Limb (tissue), 2 donors: ENCODE measurements around the gene CHDH.
A peak's percentile ranks its signal among the peaks of the same experiment; 100 is the strongest.

Source experiments
- DNase-seq, 2 donors: peaks; one replicate each; pipeline ENCODE4 v3.0.0-alpha.2; 2016; ENCODE audit errors: extremely low spot score in 2 of 2

Gene CHDH

GRCh38 chr3:53826048-53826447, 20.2 kb downstream of the CHDH start:
- DNase-seq, result no peak

GRCh38 chr3:53824795-53825194, 21.4 kb downstream of the CHDH start:
- DNase-seq, result no peak

GRCh38 chr3:53823956-53824657, 22.1 kb downstream of the CHDH start:
- DNase-seq, result peak in 1 of 2 donors; percentile 5

GRCh38 chr3:53823026-53823955, 22.9 kb downstream of the CHDH start:
- peak in 1 of 2 donors; percentile 23 for DNase-seq

DNA sequence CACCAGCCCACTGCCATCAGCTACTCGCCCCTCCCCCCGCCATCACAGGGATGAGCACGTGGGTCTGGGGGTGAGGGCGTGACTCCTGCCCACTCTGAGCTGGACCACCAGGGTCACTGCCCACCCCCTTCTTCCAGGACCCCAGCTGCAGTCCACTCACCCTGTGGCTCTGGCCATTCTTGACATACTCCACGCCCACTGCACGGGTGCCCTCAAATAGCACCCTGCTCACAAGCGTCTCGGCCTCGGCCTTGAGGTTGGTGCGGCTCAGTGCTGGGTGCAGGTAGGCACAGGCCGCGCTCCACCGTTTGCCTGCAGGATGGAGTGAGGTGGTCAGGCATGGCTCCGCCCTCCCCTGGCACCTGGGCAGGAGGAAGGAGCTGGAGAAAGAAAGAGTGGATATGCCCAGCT, 23.9 kb downstream of the CHDH start:
- DNase-seq, result peak in 1 of 2 donors; percentile 22

GRCh38 chr3:53821631-53822121, 24.5 kb downstream of the CHDH start:
- peak in 1 of 2 donors; percentile 24 for DNase-seq

DNA sequence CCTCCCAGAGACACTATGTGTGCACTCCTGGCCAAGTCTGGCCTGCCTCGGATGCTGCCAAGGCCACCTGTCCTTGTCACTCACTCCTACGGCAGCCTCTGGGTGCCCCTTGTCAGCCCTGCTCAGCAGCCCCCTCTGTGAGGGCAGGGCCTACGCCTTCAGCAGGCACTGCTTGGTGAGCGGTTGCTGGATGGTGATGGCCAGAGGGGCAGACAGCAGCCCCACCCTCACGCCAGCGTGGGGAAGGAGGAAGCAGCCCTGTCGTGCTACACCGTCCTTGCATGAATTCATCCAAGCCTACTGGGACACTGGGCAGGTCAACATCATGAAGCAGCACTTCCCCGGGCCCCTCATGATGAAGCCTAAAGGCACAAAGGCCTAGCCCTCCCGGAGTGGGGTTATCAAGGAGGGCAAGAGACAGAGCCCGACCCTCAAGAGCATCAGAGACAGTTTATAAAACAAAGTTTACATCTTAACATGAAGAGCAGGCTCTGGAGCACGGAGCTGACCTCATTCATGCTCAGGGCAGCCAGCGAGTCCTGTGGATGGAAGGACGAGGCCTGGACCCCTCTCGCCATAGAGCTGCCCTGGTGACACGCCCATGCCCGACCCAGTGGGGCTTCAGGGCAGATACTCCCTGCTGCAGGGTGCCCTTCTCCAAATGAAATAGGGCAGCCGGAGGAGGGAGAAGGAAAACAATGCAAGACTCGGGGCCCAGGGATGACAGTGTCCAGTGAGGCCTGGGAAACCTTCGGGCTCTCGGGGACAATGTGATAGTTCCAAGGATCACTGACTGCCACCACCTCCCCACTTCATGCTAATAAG, 25.3 kb downstream of the CHDH start:
- DNase-seq, result peak in 1 of 2 donors; percentile 39

- peak in 1 of 2 donors; percentile 21 for DNase-seq
Observed at GRCh38 chr3:53820084-53820483, 26.1 kb downstream of the CHDH start.

DNA sequence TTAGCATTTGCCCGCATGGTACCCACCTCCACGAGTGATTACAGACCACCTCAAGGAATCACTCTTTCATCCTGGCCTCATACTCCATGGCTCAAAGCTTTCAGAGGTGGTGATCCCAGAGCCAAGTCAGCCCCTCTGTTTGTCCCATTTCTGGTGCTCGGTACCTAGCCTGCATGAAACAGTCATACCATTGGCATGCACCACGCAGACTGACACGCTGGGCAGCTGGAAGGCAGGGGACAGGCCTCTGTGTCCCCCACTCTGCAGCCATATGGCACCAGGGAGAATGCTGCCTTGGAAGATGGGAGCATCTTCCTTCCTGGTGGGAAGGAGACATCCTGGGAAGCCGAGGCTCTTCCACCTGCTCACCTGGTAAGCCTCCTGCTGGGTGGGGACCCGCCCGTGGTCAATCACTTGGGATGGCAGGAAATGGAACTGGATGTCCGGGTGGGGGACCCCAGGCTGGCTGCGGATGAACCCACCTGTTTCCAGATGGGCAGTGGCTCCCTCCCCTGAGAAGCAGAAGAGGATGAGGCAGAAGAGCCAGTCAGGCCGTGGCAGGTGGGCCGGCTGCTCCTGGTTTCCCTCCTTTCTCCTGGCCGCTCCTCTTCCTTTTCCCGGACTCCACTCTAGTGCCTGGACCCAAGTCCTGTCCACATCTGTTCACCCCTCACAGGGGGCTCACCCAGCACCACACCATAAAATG, 26.9 kb downstream of the CHDH start:
- DNase-seq, result peak in 1 of 2 donors; percentile 21

DNA sequence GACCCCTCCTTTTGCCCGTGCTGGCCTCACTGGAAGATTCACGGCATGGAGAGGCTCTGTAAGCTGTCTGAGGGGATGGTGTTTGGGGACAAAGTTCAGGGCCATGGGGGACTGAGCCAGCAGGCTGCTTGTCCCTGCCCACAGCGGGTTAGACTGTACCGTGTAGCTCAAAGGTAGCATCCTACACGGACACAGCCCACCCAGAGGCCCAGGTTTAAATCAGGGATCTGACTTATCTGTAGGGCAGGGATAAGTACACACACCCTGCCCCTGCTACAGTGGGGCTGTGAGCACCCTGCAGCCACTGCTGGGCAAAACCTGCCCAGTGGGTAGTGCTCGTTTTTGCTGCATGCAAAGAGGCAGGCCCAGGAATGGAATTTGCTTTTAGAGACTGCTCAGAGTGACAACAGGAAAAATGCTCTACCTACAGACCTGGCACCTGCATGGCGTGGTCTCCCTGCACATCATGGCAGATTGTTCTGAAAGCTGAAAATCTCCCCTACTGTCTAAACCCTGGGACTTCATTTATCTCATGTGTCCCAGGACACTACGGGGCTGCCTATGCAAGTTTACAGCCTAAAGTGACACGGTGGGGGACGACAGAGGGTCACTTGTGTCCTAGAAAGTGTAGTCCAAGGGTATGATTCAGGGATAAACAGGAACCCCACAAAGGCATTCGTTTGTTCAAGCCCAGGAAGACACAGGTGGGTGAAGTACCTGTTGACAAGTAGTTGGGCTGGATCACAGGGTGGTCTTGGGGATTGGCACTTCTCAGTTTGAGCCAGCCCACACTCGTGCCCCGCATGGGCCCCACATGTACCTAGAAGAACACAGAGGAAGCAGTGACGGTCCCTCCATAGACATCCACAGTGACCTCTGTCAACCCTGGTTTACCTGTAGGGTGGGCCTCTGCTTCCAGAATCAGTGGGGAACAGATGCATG, 27.7 kb downstream of the CHDH start:
- peak in 1 of 2 donors; percentile 9 for DNase-seq

DNA sequence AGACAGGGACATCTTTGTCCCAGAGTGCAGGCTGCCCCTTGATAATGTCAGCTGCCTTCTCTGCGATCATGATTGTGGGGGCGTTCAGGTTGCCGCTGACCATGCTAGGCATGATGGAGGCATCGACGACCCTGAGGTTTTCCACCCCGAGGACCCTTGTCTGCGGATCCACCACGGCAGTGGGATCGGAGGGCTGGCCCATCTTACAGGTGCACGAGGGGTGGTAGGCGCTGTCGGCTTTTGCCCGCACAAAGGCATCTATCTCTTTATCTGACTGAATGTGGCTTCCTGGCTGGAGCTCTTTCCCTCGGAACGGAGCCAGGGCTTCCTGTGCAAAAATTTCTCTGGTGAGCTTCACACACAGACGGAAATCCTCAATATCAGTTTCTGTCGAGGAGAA, 28.4 kb downstream of the CHDH start:
- DNase-seq, result peak in 1 of 2 donors; percentile 11

DNA sequence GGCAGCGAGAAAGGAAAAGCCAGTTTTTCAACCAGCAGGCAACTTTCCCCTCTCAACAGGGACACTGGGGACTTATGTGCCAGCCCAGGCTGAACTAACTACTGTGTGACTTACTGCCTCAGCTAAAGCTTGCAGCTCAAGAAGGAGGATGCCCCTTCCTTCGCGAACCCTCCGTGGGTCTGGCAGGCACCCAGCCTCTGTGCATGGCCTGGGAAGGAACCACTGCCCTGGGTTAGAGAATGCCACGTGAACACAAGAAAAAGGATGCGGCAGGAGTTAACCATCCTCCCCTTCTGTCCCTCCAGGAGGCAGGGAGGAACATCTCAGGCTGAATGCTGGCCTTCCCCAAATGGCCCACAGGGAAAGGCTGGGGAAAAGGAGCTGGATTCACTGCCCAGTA, 29.0 kb downstream of the CHDH start:
- peak in 1 of 2 donors; percentile 16 for DNase-seq

- DNase-seq, result peak in 1 of 2 donors; percentile 29
Observed at GRCh38 chr3:53816425-53816824, 29.8 kb downstream of the CHDH start.

DNA sequence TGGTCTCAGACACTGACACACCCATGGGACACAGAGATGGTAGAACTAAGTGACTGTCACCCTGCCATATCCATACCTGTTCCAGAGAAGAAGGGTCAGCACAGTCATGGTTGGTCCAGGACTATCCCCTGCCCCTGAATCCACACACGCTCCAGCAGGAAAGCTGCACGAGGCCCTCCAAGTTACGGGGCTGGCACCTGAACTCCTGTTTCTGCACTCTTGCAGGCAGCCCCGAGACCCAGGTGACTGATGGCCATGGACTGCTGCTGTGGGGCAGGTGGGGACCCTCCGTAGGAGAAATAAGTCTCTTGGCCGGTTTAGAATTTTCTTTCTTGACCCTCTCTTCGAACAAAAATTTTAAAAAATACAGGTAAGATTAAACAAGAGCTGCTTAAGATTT, 30.6 kb downstream of the CHDH start:
- peak in 1 of 2 donors; percentile 12 for DNase-seq

DNA sequence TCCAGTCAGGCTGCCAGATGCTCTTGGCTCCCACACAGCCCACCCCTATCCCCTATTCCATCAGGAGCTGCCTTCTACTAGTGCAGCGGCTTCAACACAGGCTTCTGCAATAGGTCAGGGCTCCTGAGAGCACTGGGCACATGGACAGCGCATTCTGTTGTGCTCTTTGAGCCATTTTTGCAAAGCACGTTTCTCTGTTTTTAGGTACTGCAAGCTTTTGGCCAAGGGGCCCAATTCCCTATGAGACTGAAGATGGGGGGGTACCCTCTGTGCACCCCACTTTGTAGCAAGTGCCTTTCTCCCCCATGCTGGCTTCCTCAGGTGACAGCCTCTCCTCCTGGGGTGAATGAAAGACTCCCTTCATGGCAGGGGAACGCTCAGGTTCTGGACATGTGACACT, 31.2 kb downstream of the CHDH start:
- DNase-seq, result no peak

DNA sequence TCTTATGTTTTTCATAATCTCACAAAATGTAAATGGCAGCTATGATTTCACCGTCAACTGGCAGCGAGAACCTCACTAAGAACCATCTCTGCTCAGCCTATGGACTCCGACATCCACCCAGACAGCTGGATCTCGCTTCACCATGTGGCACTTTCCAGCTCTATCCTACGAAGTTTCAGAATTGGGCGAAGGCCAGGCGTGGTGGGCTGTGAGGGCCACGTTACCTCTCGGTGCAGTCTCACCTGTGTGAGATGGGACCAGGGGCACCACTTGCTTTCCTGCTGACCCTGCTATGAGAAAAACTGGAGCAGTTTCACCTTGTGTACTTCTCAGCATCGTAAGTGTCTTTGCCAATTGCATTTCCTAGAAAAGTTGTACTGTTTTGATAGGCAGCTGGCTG, 32.3 kb downstream of the CHDH start:
- DNase-seq, result peak in 1 of 2 donors; percentile 6

DNA sequence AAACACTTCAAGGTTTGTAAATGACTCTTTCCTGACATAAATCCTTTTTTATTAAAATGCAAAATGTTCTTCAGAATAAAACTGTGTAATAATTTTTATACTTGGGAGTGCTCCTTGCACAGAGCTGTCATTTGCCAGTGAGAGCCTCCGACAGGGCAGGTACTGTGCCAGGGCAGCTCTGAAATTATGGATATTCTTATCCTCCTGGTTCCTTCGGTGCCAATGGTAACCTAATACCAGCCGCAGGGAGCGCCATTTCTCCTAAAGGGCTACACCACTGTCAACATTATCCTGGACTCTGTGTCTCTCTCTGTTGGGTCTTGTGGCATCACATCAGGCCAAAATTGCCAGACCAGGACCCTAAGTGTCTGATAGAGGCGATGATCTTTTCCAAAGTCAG, 33.0 kb downstream of the CHDH start:
- peak in 1 of 2 donors; percentile 10 for DNase-seq

GRCh38 chr3:53812434-53812833, 33.8 kb downstream of the CHDH start:
- peak in 1 of 2 donors; percentile 19 for DNase-seq

DNA sequence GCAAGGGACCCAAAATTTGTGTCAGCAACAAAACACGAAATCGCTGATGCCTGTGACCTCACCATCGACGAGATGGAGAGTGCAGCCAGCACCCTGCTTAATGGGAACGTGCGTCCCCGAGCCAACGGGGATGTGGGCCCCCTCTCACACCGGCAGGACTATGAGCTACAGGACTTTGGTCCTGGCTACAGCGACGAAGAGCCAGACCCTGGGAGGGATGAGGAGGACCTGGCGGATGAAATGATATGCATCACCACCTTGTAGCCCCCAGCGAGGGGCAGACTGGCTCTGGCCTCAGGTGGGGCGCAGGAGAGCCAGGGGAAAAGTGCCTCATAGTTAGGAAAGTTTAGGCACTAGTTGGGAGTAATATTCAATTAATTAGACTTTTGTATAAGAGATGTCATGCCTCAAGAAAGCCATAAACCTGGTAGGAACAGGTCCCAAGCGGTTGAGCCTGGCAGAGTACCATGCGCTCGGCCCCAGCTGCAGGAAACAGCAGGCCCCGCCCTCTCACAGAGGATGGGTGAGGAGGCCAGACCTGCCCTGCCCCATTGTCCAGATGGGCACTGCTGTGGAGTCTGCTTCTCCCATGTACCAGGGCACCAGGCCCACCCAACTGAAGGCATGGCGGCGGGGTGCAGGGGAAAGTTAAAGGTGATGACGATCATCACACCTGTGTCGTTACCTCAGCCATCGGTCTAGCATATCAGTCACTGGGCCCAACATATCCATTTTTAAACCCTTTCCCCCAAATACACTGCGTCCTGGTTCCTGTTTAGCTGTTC, 34.9 kb downstream of the CHDH start:
- peak in 1 of 2 donors; percentile 19 for DNase-seq
